ENCODE measurements around the gene TTC17. TPM values are rescaled to one million over a fixed set of nuclear protein-coding genes. Genes with fewer than 3 reads are reported as not detected.

TTC17 gene
- 92.7 and 94.5 TPM in 2 replicates for total RNA-seq (2022)
- percentile 91 among the genes with signal in this experiment for Bru-seq, nascent RNA
- BruChase-seq, experiment 1, labeled RNA remaining after a 6-hour chase, result percentile 90 among the genes with signal in this experiment
- BruChase-seq, experiment 2, labeled RNA remaining after a 2-hour chase, result percentile 91 among the genes with signal in this experiment
- long read RNA-seq, full-length matches to known transcripts, result 76 of 208 reads
- long read RNA-seq, partial matches to known transcripts, result 18 of 208 reads
- long read RNA-seq, other reads (novel, unspliced or antisense), result 114 of 208 reads

- Mint-ChIP-seq H3K27ac (ENCODE audit: low read depth, unreplicated experiment) (peak within 1 kb of the TSS; percentile 97), H3K36me3 (ENCODE audit: insufficient read depth, unreplicated experiment) (peaks cover 6% of the 10 kb centered on the region), H3K4me1 (ENCODE audit: insufficient read depth, unreplicated experiment) (peaks cover 11% of the 10 kb centered on the region), H3K27me3 (ENCODE audit: insufficient read depth, unreplicated experiment) (no peaks in the 10 kb centered on the region), H3K4me3 (ENCODE audit: unreplicated experiment) (peak within 1 kb of the TSS; percentile 98), H3K9me3 (ENCODE audit: unreplicated experiment) (no peaks in the 10 kb centered on the region)
- ChIA-PET CTCF (interaction anchor here (0.6 to 1.9 kb wide), 7 partner anchors 8 to 82 kb away, joined by 3 to 4 read pairs (median 3); partner anchors contain the start of gene API5), POLR2A (interaction anchor here (0.7 to 4.9 kb wide), 19 partner anchors 10 to 1569 kb away, joined by 3 to 64 read pairs (median 6); partner anchors contain the start of gene API5)
- no peak for TF ChIP-seq CTCF (IDR thresholded peaks at IDR 0.05; ENCODE audit: unreplicated experiment)
- DNase-seq (ENCODE audit: unreplicated experiment), result peak; percentile 93
- intact Hi-C loops (cut with micrococcal nuclease), result no loop called here
- BruUV-seq (replicated peaks), result no TSS peak
Measured at GRCh38 chr11:43358801-43359421, at the start of gene TTC17. TSS of gene TTC17 (plus strand) at chr11:43358920. CDS start at chr11:43358955, 35 bp downstream.

- intact Hi-C loops (cut with micrococcal nuclease), result loop anchor here (1.0 kb wide), 1 partner anchor 107 kb away; no protein-coding TSS in a partner anchor
- DNase-seq (ENCODE audit: unreplicated experiment), result peak; percentile 94
- ChIA-PET POLR2A (interaction anchor here (0.6 to 3.0 kb wide), 21 partner anchors 13 to 958 kb away, joined by 3 to 64 read pairs (median 4); partner anchors contain the start of genes HSD17B12 and TTC17), CTCF (interaction anchor here (0.6 to 1.8 kb wide), 23 partner anchors 9 to 1333 kb away, joined by 3 to 14 read pairs (median 3); partner anchors contain the start of gene TTC17)
- Mint-ChIP-seq H3K4me1 (ENCODE audit: insufficient read depth, unreplicated experiment) (peaks cover 11% of the 10 kb centered on the region), H3K36me3 (ENCODE audit: insufficient read depth, unreplicated experiment) (no peaks in the 10 kb centered on the region), H3K4me3 (ENCODE audit: unreplicated experiment) (peak within 1 kb of the TSS; percentile 92), H3K9me3 (ENCODE audit: unreplicated experiment) (no peaks in the 10 kb centered on the region), H3K27me3 (ENCODE audit: insufficient read depth, unreplicated experiment) (no peaks in the 10 kb centered on the region), H3K27ac (ENCODE audit: low read depth, unreplicated experiment) (peak within 1 kb of the TSS; percentile 91)
- TF ChIP-seq CTCF (IDR thresholded peaks at IDR 0.05; ENCODE audit: unreplicated experiment), result peak; percentile 71
- BruUV-seq (replicated peaks), result TSS peak; percentile 44
Measured at GRCh38 chr11:43311791-43312607, 46.7 kb upstream of the TTC17 start, which contains the start of gene API5. TSS of gene API5 (plus strand) at chr11:43311996. CDS start at chr11:43312128, 132 bp downstream.

GRCh38 chr11:43315966-43316365 is 42.8 kb upstream of the TTC17 start:
- peaks cover 32% of the 10 kb centered on the region for H3K36me3 Mint-ChIP-seq (ENCODE audit: insufficient read depth, unreplicated experiment)
- no peak for DNase-seq (ENCODE audit: unreplicated experiment)
- no peaks in the 10 kb centered on the region for H3K9me3 Mint-ChIP-seq (ENCODE audit: unreplicated experiment)
- intact Hi-C loops (cut with micrococcal nuclease), result no loop called here
- TF ChIP-seq CTCF (IDR thresholded peaks at IDR 0.05; ENCODE audit: unreplicated experiment), result no peak
- no peak overlapping the region for H3K27ac Mint-ChIP-seq (ENCODE audit: low read depth, unreplicated experiment)
- peaks cover 11% of the 10 kb centered on the region for H3K4me1 Mint-ChIP-seq (ENCODE audit: insufficient read depth, unreplicated experiment)
- POLR2A ChIA-PET, result interaction anchor here (0.6 to 0.9 kb wide), 2 partner anchors 9 to 43 kb away, joined by 3 to 5 read pairs; partner anchors contain the start of gene TTC17
- CTCF ChIA-PET, result no interaction called here
- BruUV-seq (replicated peaks), result no TSS peak
- H3K27me3 Mint-ChIP-seq (ENCODE audit: insufficient read depth, unreplicated experiment), result no peaks in the 10 kb centered on the region
- H3K4me3 Mint-ChIP-seq (ENCODE audit: unreplicated experiment), result no peak overlapping the region

Data from MCF 10A (cell line).